Retinal pigment epithelial cell (primary cell): ENCODE measurements around the gene TEX29.

Experiments
- DNase-seq: peaks from one replicate; pipeline ENCODE4 v3.0.0-alpha.2; 2010; ENCODE audit warnings: low read depth
- H3K4me3 ChIP-seq: 2 replicates; pipeline ENCODE4 v1.5.1; 2011; ENCODE audit warnings: mild to moderate bottlenecking, low read length, control low read depth, moderate library complexity
- TF ChIP-seq, protein P1 (sequence below): conservative IDR thresholded peaks from 2 replicates; pipeline ENCODE4 v1.5.1; 2011; ENCODE audit warnings: low read depth, low read length, control low read depth, inconsistent platforms

The TEX29 gene

DNA sequence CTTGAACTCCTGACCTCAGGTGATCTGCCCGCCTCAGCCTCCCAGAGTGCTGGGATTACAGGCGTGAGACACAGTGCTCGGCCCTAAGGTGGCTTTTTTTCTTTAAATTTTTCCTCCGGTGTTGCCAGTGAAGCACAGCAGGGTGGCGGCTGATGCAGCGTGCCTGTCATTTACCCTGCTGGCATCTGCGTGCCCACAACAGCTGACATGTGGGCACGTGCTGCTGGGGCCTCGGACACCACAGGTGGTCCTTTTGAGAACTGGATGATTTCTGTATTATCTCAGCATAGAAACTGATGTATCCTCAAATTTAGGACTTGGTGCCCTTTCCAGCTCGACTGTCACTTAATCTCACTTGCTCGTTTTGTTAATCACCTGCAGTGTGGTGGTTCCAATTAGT is 31.2 kb upstream of the TEX29 start:
- H3K4me3 ChIP-seq = no peak overlapping the region
- TF ChIP-seq, protein P1, sequence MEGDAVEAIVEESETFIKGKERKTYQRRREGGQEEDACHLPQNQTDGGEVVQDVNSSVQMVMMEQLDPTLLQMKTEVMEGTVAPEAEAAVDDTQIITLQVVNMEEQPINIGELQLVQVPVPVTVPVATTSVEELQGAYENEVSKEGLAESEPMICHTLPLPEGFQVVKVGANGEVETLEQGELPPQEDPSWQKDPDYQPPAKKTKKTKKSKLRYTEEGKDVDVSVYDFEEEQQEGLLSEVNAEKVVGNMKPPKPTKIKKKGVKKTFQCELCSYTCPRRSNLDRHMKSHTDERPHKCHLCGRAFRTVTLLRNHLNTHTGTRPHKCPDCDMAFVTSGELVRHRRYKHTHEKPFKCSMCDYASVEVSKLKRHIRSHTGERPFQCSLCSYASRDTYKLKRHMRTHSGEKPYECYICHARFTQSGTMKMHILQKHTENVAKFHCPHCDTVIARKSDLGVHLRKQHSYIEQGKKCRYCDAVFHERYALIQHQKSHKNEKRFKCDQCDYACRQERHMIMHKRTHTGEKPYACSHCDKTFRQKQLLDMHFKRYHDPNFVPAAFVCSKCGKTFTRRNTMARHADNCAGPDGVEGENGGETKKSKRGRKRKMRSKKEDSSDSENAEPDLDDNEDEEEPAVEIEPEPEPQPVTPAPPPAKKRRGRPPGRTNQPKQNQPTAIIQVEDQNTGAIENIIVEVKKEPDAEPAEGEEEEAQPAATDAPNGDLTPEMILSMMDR = no peak
- DNase-seq = no peak

DNA sequence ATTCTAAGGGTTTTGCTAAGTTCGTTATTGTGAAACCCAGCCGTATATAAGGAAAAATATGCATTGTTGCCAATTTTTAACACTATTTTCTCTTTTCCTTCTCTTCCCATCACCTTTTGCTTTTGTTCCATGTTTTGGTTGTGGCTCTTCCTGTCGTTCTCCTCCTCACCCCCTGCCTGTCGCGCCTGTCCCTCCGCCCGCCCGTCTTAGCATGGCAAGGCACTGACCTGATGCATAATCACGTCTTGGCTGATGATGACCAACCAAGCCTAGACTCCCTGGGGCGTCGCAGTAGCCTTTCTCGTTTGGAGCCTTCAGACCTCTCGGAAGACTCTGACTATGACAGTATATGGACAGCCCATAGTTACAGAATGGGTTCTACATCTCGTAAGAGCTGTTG is 28.5 kb upstream of the TEX29 start:
- no peak for DNase-seq
- TF ChIP-seq, protein P1 = no peak
- H3K4me3 ChIP-seq = no peak overlapping the region

DNA sequence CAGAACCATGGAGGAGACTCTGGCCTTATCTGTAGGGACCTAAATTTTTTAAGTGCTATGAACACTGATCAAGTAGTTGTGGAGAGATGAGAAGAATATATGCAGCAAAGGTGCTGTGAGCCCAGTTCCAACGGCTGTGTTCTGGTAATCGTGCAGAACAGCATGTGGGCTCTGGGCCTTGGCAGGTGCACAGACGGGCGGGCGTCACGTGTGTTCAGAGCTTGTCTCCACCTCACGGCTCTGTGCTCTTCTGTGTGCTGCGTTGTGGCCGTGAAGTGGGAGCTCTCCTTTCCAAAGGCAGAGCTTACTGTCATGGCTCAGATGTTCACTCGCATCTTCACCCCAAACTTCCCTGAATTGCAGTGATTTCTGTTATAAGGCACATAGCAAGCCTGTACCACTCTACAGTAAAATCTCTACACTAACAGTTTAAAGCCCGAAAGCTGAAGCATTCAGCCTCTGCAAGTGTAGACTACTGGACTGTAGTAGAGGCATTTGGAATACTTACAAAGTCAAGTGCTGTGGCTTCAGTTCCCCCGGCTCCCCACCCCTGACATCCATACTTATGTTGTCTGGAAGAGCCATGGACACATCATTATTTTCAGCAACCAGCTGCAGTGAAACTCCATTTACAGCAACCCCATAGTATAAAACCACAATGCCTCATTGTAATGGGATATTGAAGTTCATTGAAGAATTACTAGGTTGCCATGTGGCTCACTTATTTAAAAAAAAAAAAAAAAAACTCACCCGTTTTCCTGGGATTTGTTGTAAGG is 27.5 kb upstream of the TEX29 start:
- no peak for DNase-seq
- TF ChIP-seq, protein P1 = no peak
- H3K4me3 ChIP-seq = no peak overlapping the region

DNA sequence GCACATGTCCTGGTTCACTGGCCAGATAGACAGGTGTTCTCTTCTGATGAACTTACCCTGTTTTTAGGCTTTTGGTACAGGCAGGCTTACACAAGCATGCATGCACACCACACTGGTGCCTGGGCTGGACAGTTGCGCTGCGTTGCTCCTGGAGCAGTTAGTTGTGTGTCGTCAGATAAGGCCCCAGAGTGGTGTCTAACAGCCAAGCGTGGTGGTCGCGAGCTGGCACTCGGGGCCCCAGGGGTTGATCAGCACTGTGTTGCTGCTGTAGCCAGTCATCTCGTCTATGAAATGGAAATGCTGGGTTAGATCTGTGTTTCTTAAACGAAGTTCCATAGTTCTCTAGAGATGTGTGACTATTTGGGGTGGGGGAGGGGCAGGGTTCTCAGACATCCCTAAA is 24.6 kb upstream of the TEX29 start:
- no peak overlapping the region for H3K4me3 ChIP-seq
- DNase-seq = no peak
- TF ChIP-seq, protein P1 = no peak

DNA sequence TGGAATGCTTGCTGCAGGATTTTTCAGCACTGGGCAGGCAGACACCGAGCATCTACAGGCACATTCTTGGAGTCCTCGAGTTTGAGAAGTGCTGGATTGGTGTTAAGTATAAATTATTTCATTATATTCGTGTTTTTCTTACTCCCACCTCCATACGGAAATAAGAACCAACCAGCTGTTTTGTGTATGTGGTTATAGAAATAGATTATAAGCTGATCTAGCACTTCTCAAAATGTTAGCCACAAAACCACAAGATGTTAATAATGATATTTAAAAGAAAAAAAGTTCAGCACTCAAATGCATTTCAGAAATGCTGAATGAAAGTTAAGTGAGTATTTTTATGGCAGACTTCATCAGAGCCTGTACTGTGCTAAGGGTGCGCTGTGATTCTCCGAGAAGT is 24.0 kb upstream of the TEX29 start:
- DNase-seq = no peak
- TF ChIP-seq, protein P1 = no peak
- no peak overlapping the region for H3K4me3 ChIP-seq

DNA sequence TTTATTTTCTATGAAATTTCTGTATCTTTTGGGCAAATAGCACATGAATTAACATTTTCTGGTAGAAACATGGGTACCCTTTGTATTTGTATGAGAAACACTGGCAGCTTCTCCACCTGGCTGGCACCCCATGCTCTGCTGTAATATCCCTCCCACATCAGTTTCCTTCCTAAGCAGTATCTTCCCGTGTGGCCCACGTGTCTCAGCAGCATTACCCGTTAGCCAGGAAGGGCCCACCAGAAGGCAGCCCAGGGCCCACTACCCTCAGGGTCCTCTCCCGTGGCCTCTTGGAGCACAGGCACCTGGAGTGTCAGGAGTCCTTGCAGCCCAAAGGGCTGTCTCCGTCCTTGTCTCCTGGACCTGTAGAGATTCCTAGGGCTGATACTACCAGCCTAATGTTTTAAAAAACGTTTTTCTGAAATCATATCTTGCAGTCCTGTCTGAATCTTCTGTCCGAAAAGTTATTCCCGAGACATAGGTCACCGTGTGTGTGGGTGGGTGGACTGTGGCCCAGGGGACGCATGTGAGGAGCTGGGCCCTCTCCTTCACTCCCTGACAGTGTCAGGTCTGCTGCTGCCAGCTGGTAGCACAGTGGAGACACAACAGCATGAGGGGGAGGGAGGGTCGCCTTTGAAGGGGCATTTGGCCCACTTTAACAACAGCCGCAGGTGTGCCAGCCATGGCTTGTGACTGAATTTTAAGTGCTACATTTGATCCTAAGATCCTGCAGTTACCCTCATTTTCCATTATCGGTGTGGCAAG is 22.0 kb upstream of the TEX29 start:
- H3K4me3 ChIP-seq = no peak overlapping the region
- TF ChIP-seq, protein P1 = no peak
- DNase-seq = no peak
